H1 (cell line): ENCODE measurements around the gene KIF15. TPM values are rescaled to one million over a fixed set of nuclear protein-coding genes. Genes with fewer than 3 reads are reported as not detected.

Experiments
- CHD7 ChIP-seq: fragments of 300-600 bp; sonication (generic); IDR thresholded peaks from 2 replicates; pipeline ENCODE4 v1.7.1; 2012; ENCODE audit warnings: low read length, moderate library complexity, mild to moderate bottlenecking, inconsistent platforms; ENCODE audit not compliant: insufficient replicate concordance
- E2F6 ChIP-seq: IDR thresholded peaks from 2 replicates; pipeline ENCODE4 v1.6.1; 2012; ENCODE audit warnings: inconsistent platforms
- JUN ChIP-seq: IDR thresholded peaks from 2 replicates; pipeline ENCODE4 v1.6.1; 2011; ENCODE audit warnings: low read depth, mild to moderate bottlenecking, improper control_type of control experiment, low read length
- KDM1A ChIP-seq: fragments of 200-600, 300-600 bp; sonication (generic); IDR thresholded peaks from 2 replicates; pipeline ENCODE4 v1.7.1; 2016; ENCODE audit warnings: mild to moderate bottlenecking, low read length, borderline replicate concordance
- KDM4A ChIP-seq: IDR thresholded peaks from one replicate; pipeline ENCODE4 v1.7.1; 2012; ENCODE audit warnings: low read depth, mild to moderate bottlenecking, moderate library complexity, low read length, inconsistent platforms; ENCODE audit not compliant: severe bottlenecking
- RBBP5 ChIP-seq: IDR thresholded peaks from 2 replicates; pipeline ENCODE4 v1.7.1; 2012; ENCODE audit warnings: low read depth, mild to moderate bottlenecking, inconsistent platforms, low read length, moderate library complexity, borderline replicate concordance
- RFX5 ChIP-seq: IDR thresholded peaks from 2 replicates; pipeline ENCODE4 v1.6.1; 2011; ENCODE audit warnings: low read depth, low read length, improper control_type of control experiment, borderline replicate concordance
- SIX5 ChIP-seq: IDR thresholded peaks from 2 replicates; pipeline ENCODE4 v1.6.1; 2011; ENCODE audit warnings: mild to moderate bottlenecking, low read depth, low read length
- SRF ChIP-seq: IDR thresholded peaks from 2 replicates; pipeline ENCODE4 v1.6.1; 2011; ENCODE audit warnings: mild to moderate bottlenecking, low read depth, low read length, moderate library complexity
- TCF12 ChIP-seq: IDR thresholded peaks from 2 replicates; pipeline ENCODE4 v1.6.1; 2011; ENCODE audit warnings: low read depth, mild to moderate bottlenecking, low read length
- TEAD4 ChIP-seq: IDR thresholded peaks from 2 replicates; pipeline ENCODE4 v1.6.1; 2012; ENCODE audit warnings: low read depth, low read length, inconsistent platforms, mixed read lengths
- ZNF274 ChIP-seq: IDR thresholded peaks from 2 replicates; pipeline ENCODE4 v1.7.0; 2012; ENCODE audit warnings: low read length, borderline replicate concordance; ENCODE audit errors: extremely low read depth
- polyA plus RNA-seq, 7 experiments: library from polyadenylated mRNA; depleted of rRNA in 3 of 7; stranded (reverse) in 5 of 7; unstranded in 2 of 7; fragments of >200 nt in 5 of 7; fragments of 200-250 nt in 2 of 7; gene quantifications; 1 replicate in 5 of 7; 2 replicates in 1 of 7; 4 replicates in 1 of 7; pipeline versions ENCODE4 v1.2.1 to v1.2.3, GENCODE V29; 2011 to 2013; ENCODE audit warnings: missing spikeins in 2 of 7, mixed read lengths in 2 of 7
- total RNA-seq: library from RNA; stranded (reverse); fragmentation: NEBNext Ultra II Directional; extraction: Animal tissue kit (Norgen Biotek cat#: 25700); gene quantifications from 2 replicates; pipeline ENCODE4 v1.2.1, GENCODE V29; 2021

KIF15 gene
- total and polyA plus RNA-seq, 2 of the 8 experiments (the other 6 are each of a cell fraction or from before 2014, with no cell fraction given): 4.2 to 25.5 TPM

GRCh38 chr3:44814751-44815150, 53.2 kb downstream of the KIF15 start (continued):
- TF ChIP-seq CHD7: no peak
- no peak for TF ChIP-seq KDM4A
- TF ChIP-seq KDM1A: no peak
- TF ChIP-seq RFX5: no peak
- TF ChIP-seq E2F6: no peak
- TF ChIP-seq RBBP5: no peak
- no peak for TF ChIP-seq ZNF274
- no peak for TF ChIP-seq TCF12
- no peak for TF ChIP-seq SRF
- TF ChIP-seq TEAD4: no peak
- TF ChIP-seq SIX5: no peak
- TF ChIP-seq JUN: no peak
